ENCODE results near the gene LRRN3.

LRRN3 gene

GRCh38 chr7:111074748-111075146, 16.2 kb upstream of the LRRN3 start:
- Histone ChIP-seq H3K4me2 (ENCODE audit: low read length) (no peak overlapping the region), H3K4me3 (ENCODE audit: low read depth, low read length) (no peak overlapping the region), H3K79me2 (no peaks in the 10 kb centered on the region), H2AFZ (no peak overlapping the region), H3K27me3 (ENCODE audit: control insufficient read depth, insufficient read depth, low read length) (no peaks in the 10 kb centered on the region), H3K4me1 (no peaks in the 10 kb centered on the region), H3K36me3 (ENCODE audit: control insufficient read depth, insufficient read depth, low read length) (no peaks in the 10 kb centered on the region), H3K9ac (no peak overlapping the region), H3K9me3 (ENCODE audit: control insufficient read depth, low read length) (no peaks in the 10 kb centered on the region), H3K27ac (no peak overlapping the region)
- TF ChIP-seq, protein P1, sequence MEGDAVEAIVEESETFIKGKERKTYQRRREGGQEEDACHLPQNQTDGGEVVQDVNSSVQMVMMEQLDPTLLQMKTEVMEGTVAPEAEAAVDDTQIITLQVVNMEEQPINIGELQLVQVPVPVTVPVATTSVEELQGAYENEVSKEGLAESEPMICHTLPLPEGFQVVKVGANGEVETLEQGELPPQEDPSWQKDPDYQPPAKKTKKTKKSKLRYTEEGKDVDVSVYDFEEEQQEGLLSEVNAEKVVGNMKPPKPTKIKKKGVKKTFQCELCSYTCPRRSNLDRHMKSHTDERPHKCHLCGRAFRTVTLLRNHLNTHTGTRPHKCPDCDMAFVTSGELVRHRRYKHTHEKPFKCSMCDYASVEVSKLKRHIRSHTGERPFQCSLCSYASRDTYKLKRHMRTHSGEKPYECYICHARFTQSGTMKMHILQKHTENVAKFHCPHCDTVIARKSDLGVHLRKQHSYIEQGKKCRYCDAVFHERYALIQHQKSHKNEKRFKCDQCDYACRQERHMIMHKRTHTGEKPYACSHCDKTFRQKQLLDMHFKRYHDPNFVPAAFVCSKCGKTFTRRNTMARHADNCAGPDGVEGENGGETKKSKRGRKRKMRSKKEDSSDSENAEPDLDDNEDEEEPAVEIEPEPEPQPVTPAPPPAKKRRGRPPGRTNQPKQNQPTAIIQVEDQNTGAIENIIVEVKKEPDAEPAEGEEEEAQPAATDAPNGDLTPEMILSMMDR (IDR thresholded peaks at IDR 0.05): no peak

DNA sequence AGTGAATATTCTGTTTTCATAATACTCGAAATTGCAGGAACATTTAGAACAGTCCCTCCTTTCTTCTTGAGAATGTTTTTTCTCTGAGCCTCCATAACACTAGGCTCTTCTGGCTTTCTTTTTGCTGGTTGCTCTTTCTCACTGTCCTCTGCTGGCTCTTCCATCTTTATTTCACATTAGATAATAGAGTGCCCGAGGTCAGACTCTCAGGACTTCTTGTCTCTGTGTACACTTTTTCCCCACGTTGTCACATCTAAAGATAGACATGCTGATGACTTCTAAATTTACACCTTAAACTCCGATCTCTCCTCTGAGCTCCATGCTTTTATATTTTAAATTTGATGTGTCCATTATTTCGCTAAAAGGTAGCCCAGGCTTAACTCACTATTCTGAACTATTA, 15.4 kb upstream of the LRRN3 start:
- TF ChIP-seq, protein P1 (IDR thresholded peaks at IDR 0.05): no peak
- Histone ChIP-seq H3K27ac (no peak overlapping the region), H3K4me1 (no peaks in the 10 kb centered on the region), H3K4me3 (ENCODE audit: low read depth, low read length) (no peak overlapping the region), H3K36me3 (ENCODE audit: control insufficient read depth, insufficient read depth, low read length) (no peaks in the 10 kb centered on the region), H3K4me2 (ENCODE audit: low read length) (no peak overlapping the region), H3K9ac (no peak overlapping the region), H2AFZ (no peak overlapping the region), H3K79me2 (no peaks in the 10 kb centered on the region), H3K27me3 (ENCODE audit: control insufficient read depth, insufficient read depth, low read length) (no peaks in the 10 kb centered on the region), H3K9me3 (ENCODE audit: control insufficient read depth, low read length) (no peaks in the 10 kb centered on the region)

GRCh38 chr7:111076205-111076604, 14.7 kb upstream of the LRRN3 start:
- H3K4me2 ChIP-seq (ENCODE audit: low read length): no peak overlapping the region
- no peak overlapping the region for H2AFZ ChIP-seq
- no peak overlapping the region for H3K4me3 ChIP-seq (ENCODE audit: low read depth, low read length)
- H3K9me3 ChIP-seq (ENCODE audit: control insufficient read depth, low read length): no peaks in the 10 kb centered on the region
- TF ChIP-seq, protein P1 (IDR thresholded peaks at IDR 0.05): no peak
- no peaks in the 10 kb centered on the region for H3K27me3 ChIP-seq (ENCODE audit: control insufficient read depth, insufficient read depth, low read length)
- H3K27ac ChIP-seq: no peak overlapping the region
- no peaks in the 10 kb centered on the region for H3K4me1 ChIP-seq
- H3K9ac ChIP-seq: no peak overlapping the region
- no peaks in the 10 kb centered on the region for H3K79me2 ChIP-seq
- H3K36me3 ChIP-seq (ENCODE audit: control insufficient read depth, insufficient read depth, low read length): no peaks in the 10 kb centered on the region

DNA sequence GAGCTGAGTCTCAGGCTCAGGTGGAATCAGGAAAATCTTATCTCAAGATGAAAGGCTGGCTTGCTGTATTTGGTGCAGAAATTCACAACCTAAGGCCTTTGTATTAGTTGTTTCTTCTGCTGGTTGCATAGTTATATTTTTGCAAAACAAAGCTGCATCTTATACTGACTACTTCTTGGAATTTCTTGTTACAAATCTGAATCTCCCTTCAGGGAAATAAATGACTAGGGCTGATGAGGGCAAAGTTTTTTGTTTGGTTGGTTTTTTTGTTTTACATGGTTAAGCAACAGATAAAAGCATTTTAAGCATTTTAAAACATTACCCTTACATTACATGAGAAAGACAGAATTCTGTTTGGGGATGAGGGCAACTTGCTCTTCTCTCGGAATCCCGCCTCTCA, 13.9 kb upstream of the LRRN3 start:
- H3K27me3 ChIP-seq (ENCODE audit: control insufficient read depth, insufficient read depth, low read length): no peaks in the 10 kb centered on the region
- H3K9me3 ChIP-seq (ENCODE audit: control insufficient read depth, low read length): no peaks in the 10 kb centered on the region
- H3K27ac ChIP-seq: no peak overlapping the region
- TF ChIP-seq, protein P1 (IDR thresholded peaks at IDR 0.05): no peak
- H3K4me1 ChIP-seq: no peaks in the 10 kb centered on the region
- no peaks in the 10 kb centered on the region for H3K36me3 ChIP-seq (ENCODE audit: control insufficient read depth, insufficient read depth, low read length)
- H2AFZ ChIP-seq: no peak overlapping the region
- no peak overlapping the region for H3K9ac ChIP-seq
- H3K4me2 ChIP-seq (ENCODE audit: low read length): no peak overlapping the region
- no peak overlapping the region for H3K4me3 ChIP-seq (ENCODE audit: low read depth, low read length)
- no peaks in the 10 kb centered on the region for H3K79me2 ChIP-seq

DNA sequence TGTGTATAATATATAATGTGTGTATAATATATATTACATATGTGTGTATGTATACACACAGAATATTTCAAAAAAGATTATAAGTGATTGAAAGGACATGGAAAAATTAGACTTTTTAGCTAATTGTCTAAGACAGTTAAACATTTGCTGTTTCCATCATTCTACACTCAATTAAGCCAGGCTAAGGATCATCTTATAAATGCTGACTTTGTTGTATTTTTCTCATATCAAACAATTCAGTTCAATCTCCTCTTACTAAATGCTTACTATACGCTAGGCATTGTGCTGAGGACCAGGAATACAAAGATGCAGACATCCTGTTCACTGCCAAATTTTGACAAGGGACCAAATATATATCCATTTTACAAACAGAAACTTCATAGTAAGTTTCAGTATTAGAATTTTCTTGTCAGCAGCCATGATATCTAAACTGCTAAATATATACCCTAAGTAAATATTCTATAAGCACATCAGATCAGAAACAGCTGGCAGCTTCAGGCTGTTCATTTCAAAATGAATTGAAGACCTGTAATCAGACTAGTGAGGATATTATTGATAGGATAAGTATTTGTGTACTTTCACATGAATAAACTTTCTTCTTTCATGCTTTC, 10.3 kb upstream of the LRRN3 start:
- no peak overlapping the region for H3K4me3 ChIP-seq (ENCODE audit: low read depth, low read length)
- H3K9me3 ChIP-seq (ENCODE audit: control insufficient read depth, low read length): no peaks in the 10 kb centered on the region
- no peak overlapping the region for H2AFZ ChIP-seq
- H3K4me1 ChIP-seq: no peaks in the 10 kb centered on the region
- H3K27me3 ChIP-seq (ENCODE audit: control insufficient read depth, insufficient read depth, low read length): no peaks in the 10 kb centered on the region
- no peak overlapping the region for H3K9ac ChIP-seq
- H3K36me3 ChIP-seq (ENCODE audit: control insufficient read depth, insufficient read depth, low read length): no peaks in the 10 kb centered on the region
- H3K4me2 ChIP-seq (ENCODE audit: low read length): no peak overlapping the region
- TF ChIP-seq, protein P1 (IDR thresholded peaks at IDR 0.05): no peak
- H3K27ac ChIP-seq: no peak overlapping the region
- H3K79me2 ChIP-seq: no peaks in the 10 kb centered on the region
